Stimulated activated CD8-positive, alpha-beta memory T cell treated with anti-CD3 and anti-CD28 coated beads, Interleukin-7, amount 100 ng/mL, for 48 hours (primary cell): Measurements from ENCODE around the gene SPIC.

Experiments used
- DNase-seq, 2 donors: peaks; one replicate each; pipeline ENCODE4 v3.0.0-alpha.2; 2020; ENCODE audit warnings: low read depth in 1 of 2; ENCODE audit errors: extremely low read depth in 1 of 2

The SPIC gene

DNA sequence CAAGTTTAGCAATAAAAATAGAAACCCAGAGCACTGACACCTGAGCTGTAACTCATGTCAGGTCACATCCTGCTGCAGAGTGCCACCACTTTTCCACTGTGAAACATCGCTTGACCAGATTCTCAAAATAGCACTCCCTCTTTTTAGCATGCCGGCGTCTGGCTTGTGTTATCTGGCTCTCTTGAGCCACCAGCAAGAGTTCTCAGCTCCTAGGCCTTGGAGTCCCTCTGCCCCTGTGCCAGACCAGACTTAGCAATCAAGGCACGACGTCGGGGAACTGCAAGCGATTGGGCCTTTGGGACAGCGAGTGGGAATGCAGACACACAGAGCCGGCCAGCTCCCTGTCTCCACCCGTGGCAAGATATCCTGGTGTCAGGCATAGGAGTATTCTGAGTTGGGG, 52.5 kb downstream of the SPIC start:
- no peak for DNase-seq

DNA sequence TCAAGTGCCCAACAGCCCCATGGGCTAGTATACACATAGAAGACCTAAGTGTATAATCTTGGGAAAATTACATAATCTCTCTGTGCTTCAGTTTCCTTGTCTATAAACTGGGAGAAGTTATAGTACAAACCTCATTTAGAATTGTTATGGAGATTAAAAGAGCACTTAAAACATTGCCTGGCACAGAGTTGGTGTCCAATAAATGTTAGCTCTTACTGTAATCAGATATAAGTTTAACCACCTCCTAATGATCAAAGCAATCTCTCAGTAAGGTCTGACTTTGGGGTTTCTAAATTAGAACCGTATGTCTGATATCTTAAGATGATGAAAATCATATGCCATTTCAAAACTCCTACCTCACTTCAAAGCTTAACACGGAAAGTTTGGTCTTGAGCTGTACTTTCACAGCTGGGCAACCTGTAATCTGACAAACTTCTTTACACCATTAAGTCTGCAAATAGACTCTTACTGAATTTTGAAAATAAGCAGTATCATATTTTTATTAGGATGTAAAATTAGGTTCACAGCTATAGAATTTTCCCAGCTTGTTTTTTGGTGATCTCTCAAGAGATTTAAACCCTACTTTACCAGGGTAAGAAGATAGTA, 61.0 kb downstream of the SPIC start:
- DNase-seq, result no peak
